Spinal cord (tissue), 10 donors: ENCODE results near the gene ADRA2C. TPM values are rescaled to one million over a fixed set of nuclear protein-coding genes. Genes with fewer than 3 reads are reported as not detected.

ENCODE experiments used
- DNase-seq, 6 donors: peaks; one replicate each; pipeline versions ENCODE4 v3.0.0 to v3.0.0-alpha.2; 2013 to 2015; ENCODE audit warnings: low spot score in 6 of 6, low read depth in 4 of 6
- H3K27ac ChIP-seq: one replicate; pipeline ENCODE4 v1.5.1; 2013; ENCODE audit warnings: low read depth, low read length, control low read depth
- H3K27me3 ChIP-seq: one replicate; pipeline ENCODE4 v1.6.1; 2013; ENCODE audit warnings: low read length; ENCODE audit not compliant: control insufficient read depth, insufficient read depth
- H3K36me3 ChIP-seq: one replicate; pipeline ENCODE4 v1.6.1; 2013; ENCODE audit warnings: low read length; ENCODE audit not compliant: control insufficient read depth, insufficient read depth
- H3K4me1 ChIP-seq: one replicate; pipeline ENCODE4 v1.6.1; 2013; ENCODE audit warnings: low read length; ENCODE audit not compliant: control insufficient read depth, insufficient read depth
- H3K4me3 ChIP-seq: one replicate; pipeline ENCODE4 v1.5.1; 2013; ENCODE audit warnings: low read depth, low read length, control low read depth
- H3K9me3 ChIP-seq: one replicate; pipeline ENCODE4 v1.6.1; 2013; ENCODE audit warnings: low read length; ENCODE audit not compliant: control insufficient read depth, insufficient read depth
- whole genome bisulfite sequencing: methylation state at CpG from one replicate; pipeline ENCODE4 v1.1.5; 2013; ENCODE audit warnings: missing lambda C conversion rate; ENCODE audit not compliant: insufficient coverage; 5-methylcytosine and 5-hydroxymethylcytosine counted together
- polyA plus RNA-seq, 2 donors: library from polyadenylated mRNA; unstranded; fragments of 120-200 nt; gene quantifications; one replicate each; pipeline ENCODE4 v1.2.1, GENCODE V29; 2013; ENCODE audit not compliant: insufficient read length in 2 of 2
- total RNA-seq, 2 donors: library from RNA; depleted of rRNA in 1 of 2; stranded (reverse); fragments of 120-200 nt in 1 of 2; fragments of >200 nt in 1 of 2; gene quantifications; one replicate each; pipeline versions ENCODE4 v1.2.3 to v1.2.4, GENCODE V29; 2013 to 2014
- donor health status: healthy.

The ADRA2C gene
- total and polyA plus RNA-seq, 4 donors = 2.3 to 7.5 (median 4.5) TPM

GRCh38 chr4:3753726-3754412, 12.3 kb upstream of the ADRA2C start:
- H3K27ac ChIP-seq = no peak overlapping the region
- peaks cover 23% of the 10 kb centered on the region for H3K4me1 ChIP-seq

GRCh38 chr4:3756343-3757059, 9.7 kb upstream of the ADRA2C start:
- Histone ChIP-seq H3K4me1 (peaks cover 4% of the 10 kb centered on the region), H3K36me3 (peaks cover 5% of the 10 kb centered on the region), H3K27me3 (no peaks in the 10 kb centered on the region), H3K27ac (no peak overlapping the region), H3K4me3 (no peak overlapping the region), H3K9me3 (no peaks in the 10 kb centered on the region)
- no peak for DNase-seq
- 79% methylated on average over 7 of the region's 12 CpGs for WGBS

More at GRCh38 chr4:3753726-3754412, 12.3 kb upstream of the ADRA2C start:
- WGBS = 61% methylated on average over 10 of the region's 19 CpGs
- Histone ChIP-seq H3K27me3 (peaks cover 4% of the 10 kb centered on the region), H3K9me3 (no peaks in the 10 kb centered on the region), H3K36me3 (peaks cover 5% of the 10 kb centered on the region), H3K4me3 (no peak overlapping the region)
- no peak for DNase-seq

- Histone ChIP-seq H3K4me1 (peaks cover 2% of the 10 kb centered on the region), H3K36me3 (peaks cover 2% of the 10 kb centered on the region), H3K27me3 (no peaks in the 10 kb centered on the region), H3K4me3 (no peak overlapping the region), H3K27ac (no peak overlapping the region), H3K9me3 (no peaks in the 10 kb centered on the region)
- DNase-seq = no peak
- WGBS = 86% methylated on average over 15 of the region's 15 CpGs
Observed at GRCh38 chr4:3759236-3759635, 6.9 kb upstream of the ADRA2C start.

- 86% methylated on average over 10 of the region's 10 CpGs for WGBS
- H3K36me3 ChIP-seq = peaks cover 2% of the 10 kb centered on the region
- no peak for DNase-seq
- no peaks in the 10 kb centered on the region for H3K9me3 ChIP-seq
- H3K27ac ChIP-seq = no peak overlapping the region
- peaks cover 9% of the 10 kb centered on the region for H3K4me1 ChIP-seq
- no peak overlapping the region for H3K4me3 ChIP-seq
- H3K27me3 ChIP-seq = peaks cover 3% of the 10 kb centered on the region
Observed at GRCh38 chr4:3760346-3760745, 5.8 kb upstream of the ADRA2C start.

GRCh38 chr4:3760841-3761240, 5.3 kb upstream of the ADRA2C start:
- Histone ChIP-seq H3K9me3 (no peaks in the 10 kb centered on the region), H3K4me1 (peaks cover 9% of the 10 kb centered on the region), H3K4me3 (no peak overlapping the region), H3K27me3 (peaks cover 3% of the 10 kb centered on the region), H3K36me3 (peaks cover 2% of the 10 kb centered on the region), H3K27ac (no peak overlapping the region)
- DNase-seq = peak in 2 of 6 donors; percentile 38 to 51
- WGBS = 22% methylated on average over 4 of the region's 5 CpGs

GRCh38 chr4:3762264-3762663, 3.9 kb upstream of the ADRA2C start:
- no peak overlapping the region for H3K27ac ChIP-seq
- WGBS = 80% methylated on average over 8 of the region's 8 CpGs
- peaks cover 7% of the 10 kb centered on the region for H3K27me3 ChIP-seq

GRCh38 chr4:3762753-3763549, 3.2 kb upstream of the ADRA2C start:
- H3K4me1 ChIP-seq = peaks cover 19% of the 10 kb centered on the region
- peaks cover 2% of the 10 kb centered on the region for H3K36me3 ChIP-seq
- H3K27ac ChIP-seq = no peak overlapping the region
- H3K4me3 ChIP-seq = no peak overlapping the region
- WGBS = 83% methylated on average over 24 of the region's 24 CpGs
- no peak for DNase-seq
- peaks cover 12% of the 10 kb centered on the region for H3K27me3 ChIP-seq
- no peaks in the 10 kb centered on the region for H3K9me3 ChIP-seq

More at GRCh38 chr4:3762264-3762663, 3.9 kb upstream of the ADRA2C start:
- DNase-seq = no peak
- Histone ChIP-seq H3K4me3 (no peak overlapping the region), H3K36me3 (peaks cover 2% of the 10 kb centered on the region), H3K9me3 (no peaks in the 10 kb centered on the region), H3K4me1 (peaks cover 15% of the 10 kb centered on the region)

- H3K36me3 ChIP-seq = no peaks in the 10 kb centered on the region
- WGBS = 2% methylated on average over 101 of the region's 101 CpGs
- peaks cover 29% of the 10 kb centered on the region for H3K4me1 ChIP-seq
- peak in 2 of 6 donors; percentile 74 for DNase-seq
- H3K4me3 ChIP-seq = no peak overlapping the region
- peaks cover 32% of the 10 kb centered on the region for H3K27me3 ChIP-seq
- no peak overlapping the region for H3K27ac ChIP-seq
- H3K9me3 ChIP-seq = no peaks in the 10 kb centered on the region
Observed at GRCh38 chr4:3765271-3766035, 732 bp upstream of the ADRA2C start.
